ENCODE measurements around the gene PSMD12. TPM values are rescaled to one million over a fixed set of nuclear protein-coding genes. Genes with fewer than 3 reads are reported as not detected.
"Not testable (repeated sequence)": the region's sequence is repeated elsewhere in the genome, so short reads cannot be mapped to it uniquely, and the experiment has no call there.

PSMD12 gene
- total RNA-seq, 1 experiment from 2014 or later, result 79.2 TPM

DNA sequence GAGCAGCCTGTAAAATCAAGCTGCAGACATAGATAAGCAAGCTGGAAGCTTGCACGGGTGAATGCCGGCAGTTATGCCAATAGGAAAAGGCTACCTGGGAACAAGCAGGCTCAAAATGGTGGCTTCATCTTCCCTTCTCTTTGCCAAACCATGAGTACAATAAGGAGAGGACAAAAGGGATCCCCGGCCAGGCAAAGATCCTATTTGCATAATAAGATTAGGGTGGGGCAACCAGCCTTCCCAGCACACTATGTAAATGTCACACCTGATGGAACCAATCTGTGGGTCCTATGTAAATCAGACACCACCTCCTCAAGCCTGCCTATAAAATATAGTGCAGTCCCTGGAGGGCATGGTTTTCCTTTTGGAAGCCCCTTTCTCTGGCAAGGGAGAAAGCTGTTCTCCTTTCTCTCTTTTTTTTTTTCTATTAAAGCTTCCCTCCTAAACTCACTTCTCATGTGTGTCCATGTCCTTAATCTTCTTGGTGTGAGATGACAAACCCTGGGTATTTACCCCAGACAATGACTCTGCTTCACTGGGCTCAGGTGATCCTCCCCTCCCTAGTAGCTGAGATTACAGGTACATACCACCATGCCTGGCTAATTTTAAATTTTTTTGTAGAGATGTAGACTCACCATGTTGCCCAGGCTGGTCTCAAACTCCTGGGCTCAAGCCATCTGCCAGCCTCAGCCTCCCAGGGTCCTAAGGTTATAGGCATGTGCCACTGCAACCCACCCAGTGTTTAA, 44.2 kb downstream of the PSMD12 start:
- no peaks in the 10 kb centered on the region for H3K36me3 Mint-ChIP-seq (ENCODE audit: insufficient read depth, unreplicated experiment)
- TF ChIP-seq, protein P1, sequence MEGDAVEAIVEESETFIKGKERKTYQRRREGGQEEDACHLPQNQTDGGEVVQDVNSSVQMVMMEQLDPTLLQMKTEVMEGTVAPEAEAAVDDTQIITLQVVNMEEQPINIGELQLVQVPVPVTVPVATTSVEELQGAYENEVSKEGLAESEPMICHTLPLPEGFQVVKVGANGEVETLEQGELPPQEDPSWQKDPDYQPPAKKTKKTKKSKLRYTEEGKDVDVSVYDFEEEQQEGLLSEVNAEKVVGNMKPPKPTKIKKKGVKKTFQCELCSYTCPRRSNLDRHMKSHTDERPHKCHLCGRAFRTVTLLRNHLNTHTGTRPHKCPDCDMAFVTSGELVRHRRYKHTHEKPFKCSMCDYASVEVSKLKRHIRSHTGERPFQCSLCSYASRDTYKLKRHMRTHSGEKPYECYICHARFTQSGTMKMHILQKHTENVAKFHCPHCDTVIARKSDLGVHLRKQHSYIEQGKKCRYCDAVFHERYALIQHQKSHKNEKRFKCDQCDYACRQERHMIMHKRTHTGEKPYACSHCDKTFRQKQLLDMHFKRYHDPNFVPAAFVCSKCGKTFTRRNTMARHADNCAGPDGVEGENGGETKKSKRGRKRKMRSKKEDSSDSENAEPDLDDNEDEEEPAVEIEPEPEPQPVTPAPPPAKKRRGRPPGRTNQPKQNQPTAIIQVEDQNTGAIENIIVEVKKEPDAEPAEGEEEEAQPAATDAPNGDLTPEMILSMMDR (IDR thresholded peaks at IDR 0.05; ENCODE audit: unreplicated experiment), result no peak
- H3K4me3 Mint-ChIP-seq (ENCODE audit: low read depth, unreplicated experiment), result no peak overlapping the region
- CTCF ChIA-PET, result interaction anchor here (0.6 kb wide), 2 partner anchors 44 to 49 kb away, joined by 3 to 4 read pairs; no protein-coding TSS in a partner anchor
- BruUV-seq (replicated peaks), result no TSS peak
- intact Hi-C loops (cut with micrococcal nuclease; ENCODE audit: unreplicated experiment), result no loop called here
- H3K27me3 Mint-ChIP-seq (ENCODE audit: unreplicated experiment), result no peaks in the 10 kb centered on the region
- DNase-seq, result no peak
- H3K9me3 Mint-ChIP-seq (ENCODE audit: low read depth, unreplicated experiment), result no peaks in the 10 kb centered on the region
- no peak overlapping the region for H3K27ac Mint-ChIP-seq (ENCODE audit: unreplicated experiment)
- no peaks in the 10 kb centered on the region for H3K4me1 Mint-ChIP-seq (ENCODE audit: low read depth, unreplicated experiment)

GRCh38 chr17:67321486-67321885, 44.9 kb downstream of the PSMD12 start:
- H3K27me3 Mint-ChIP-seq (ENCODE audit: unreplicated experiment); H3K36me3 Mint-ChIP-seq (ENCODE audit: insufficient read depth, unreplicated experiment); intact Hi-C loops (cut with micrococcal nuclease; ENCODE audit: unreplicated experiment); H3K9me3 Mint-ChIP-seq (ENCODE audit: low read depth, unreplicated experiment); DNase-seq; H3K4me1 Mint-ChIP-seq (ENCODE audit: low read depth, unreplicated experiment); H3K4me3 Mint-ChIP-seq (ENCODE audit: low read depth, unreplicated experiment); H3K27ac Mint-ChIP-seq (ENCODE audit: unreplicated experiment); BruUV-seq (replicated peaks): not testable (repeated sequence)
- CTCF ChIA-PET, result interaction anchor here (0.6 kb wide), 1 partner anchor 48 kb away, joined by 4 read pairs; no protein-coding TSS in a partner anchor

- BruUV-seq (replicated peaks), result no TSS peak
- Mint-ChIP-seq H3K27ac (ENCODE audit: unreplicated experiment) (no peak overlapping the region), H3K9me3 (ENCODE audit: low read depth, unreplicated experiment) (no peaks in the 10 kb centered on the region), H3K4me3 (ENCODE audit: low read depth, unreplicated experiment) (no peak overlapping the region), H3K27me3 (ENCODE audit: unreplicated experiment) (no peaks in the 10 kb centered on the region), H3K36me3 (ENCODE audit: insufficient read depth, unreplicated experiment) (no peaks in the 10 kb centered on the region), H3K4me1 (ENCODE audit: low read depth, unreplicated experiment) (no peaks in the 10 kb centered on the region)
- DNase-seq, result no peak
- CTCF ChIA-PET, result interaction anchor here (0.7 kb wide), 1 partner anchor 125 kb away, joined by 5 read pairs; no protein-coding TSS in a partner anchor
- intact Hi-C loops (cut with micrococcal nuclease; ENCODE audit: unreplicated experiment), result no loop called here
- TF ChIP-seq, protein P1 (IDR thresholded peaks at IDR 0.05; ENCODE audit: unreplicated experiment), result no peak
These were observed 49.6 kb downstream of the PSMD12 start for GRCh38 chr17:67316781-67317180.

DNA sequence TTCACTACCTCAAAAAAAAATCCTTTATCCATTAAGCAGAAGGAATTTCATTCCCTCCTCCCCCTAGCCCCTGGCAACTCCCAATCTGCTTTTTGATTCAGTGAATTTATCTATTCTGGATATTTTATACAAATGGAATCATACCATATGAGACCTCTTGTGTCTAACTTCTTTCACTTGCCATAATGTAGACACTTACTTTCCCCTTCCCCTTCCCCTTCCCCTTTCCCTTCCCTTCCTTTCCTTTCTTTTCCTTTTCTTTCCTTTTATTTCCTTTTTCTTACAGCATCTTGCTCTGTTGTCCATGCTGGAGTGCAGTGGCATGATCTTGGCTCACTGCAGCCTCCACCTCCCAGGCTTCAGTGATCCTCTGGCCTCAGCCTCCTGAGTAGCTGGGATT, 50.5 kb downstream of the PSMD12 start:
- Mint-ChIP-seq H3K36me3 (ENCODE audit: insufficient read depth, unreplicated experiment) (no peaks in the 10 kb centered on the region), H3K4me1 (ENCODE audit: low read depth, unreplicated experiment) (no peaks in the 10 kb centered on the region), H3K4me3 (ENCODE audit: low read depth, unreplicated experiment) (no peak overlapping the region), H3K27ac (ENCODE audit: unreplicated experiment) (no peak overlapping the region), H3K27me3 (ENCODE audit: unreplicated experiment) (no peaks in the 10 kb centered on the region), H3K9me3 (ENCODE audit: low read depth, unreplicated experiment) (no peaks in the 10 kb centered on the region)
- CTCF ChIA-PET, result no interaction called here
- no TSS peak for BruUV-seq (replicated peaks)
- DNase-seq, result no peak
- TF ChIP-seq, protein P1 (IDR thresholded peaks at IDR 0.05; ENCODE audit: unreplicated experiment), result no peak
- intact Hi-C loops (cut with micrococcal nuclease; ENCODE audit: unreplicated experiment), result no loop called here

- no peak for DNase-seq
- no TSS peak for BruUV-seq (replicated peaks)
- intact Hi-C loops (cut with micrococcal nuclease; ENCODE audit: unreplicated experiment), result no loop called here
- Mint-ChIP-seq H3K9me3 (ENCODE audit: low read depth, unreplicated experiment) (no peaks in the 10 kb centered on the region), H3K36me3 (ENCODE audit: insufficient read depth, unreplicated experiment) (no peaks in the 10 kb centered on the region), H3K4me3 (ENCODE audit: low read depth, unreplicated experiment) (no peak overlapping the region), H3K4me1 (ENCODE audit: low read depth, unreplicated experiment) (no peaks in the 10 kb centered on the region), H3K27me3 (ENCODE audit: unreplicated experiment) (no peaks in the 10 kb centered on the region), H3K27ac (ENCODE audit: unreplicated experiment) (no peak overlapping the region)
- CTCF ChIA-PET, result no interaction called here
- TF ChIP-seq, protein P1 (IDR thresholded peaks at IDR 0.05; ENCODE audit: unreplicated experiment), result no peak
These were observed 54.1 kb downstream of the PSMD12 start for GRCh38 chr17:67312265-67312664.
